Measurements from ENCODE around the gene CRISPLD2. TPM values are rescaled to one million over a fixed set of nuclear protein-coding genes. Genes with fewer than 3 reads are reported as not detected.

Gene CRISPLD2
- total RNA-seq, 1 experiment from 2014 or later, result 9.4 TPM

DNA sequence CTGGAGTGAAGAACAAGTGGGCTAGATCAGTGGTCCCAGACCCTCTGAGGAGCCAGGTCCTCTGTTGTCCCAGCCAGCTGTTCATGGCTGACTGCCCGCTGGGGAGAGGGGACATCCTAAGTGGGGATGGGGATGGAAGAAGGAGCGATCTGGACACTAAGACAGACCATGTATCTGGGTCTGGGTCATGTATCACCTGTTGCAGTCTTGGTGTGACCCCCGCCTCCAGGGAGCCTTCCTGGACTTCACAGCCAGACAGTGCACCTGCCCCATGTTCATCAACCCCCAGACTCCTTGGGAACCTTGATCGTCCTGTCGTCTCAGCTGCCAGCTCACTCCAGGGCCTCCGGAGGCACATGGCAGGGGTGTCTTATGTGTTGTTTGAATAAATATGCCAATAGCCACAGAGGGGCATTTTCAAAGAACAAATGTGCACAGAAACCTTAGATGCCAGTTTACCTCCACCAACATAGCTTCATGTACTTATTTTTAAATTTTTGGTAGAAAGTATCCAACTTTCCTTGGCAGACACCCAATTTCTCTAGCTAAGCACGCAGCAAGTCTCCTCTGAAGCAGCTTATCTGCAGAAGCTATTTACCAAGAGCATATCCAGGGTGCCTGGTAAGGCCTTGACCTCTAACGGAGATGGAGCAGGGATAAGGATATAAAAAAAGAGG, 43.2 kb downstream of the CRISPLD2 start:
- POLR2A ChIA-PET, result no interaction called here
- H3K27me3 Mint-ChIP-seq (ENCODE audit: low read depth), result no peaks in the 10 kb centered on the region
- ATAC-seq (no peak), DNase-seq (ENCODE audit: low spot score) (no peak)
- H3K36me3 Mint-ChIP-seq, result peaks cover 32% of the 10 kb centered on the region
- peaks cover 24% of the 10 kb centered on the region for H3K9me3 Mint-ChIP-seq
- no peak overlapping the region for H3K27ac Mint-ChIP-seq
- CTCF ChIA-PET, result no interaction called here
- H3K4me1 Mint-ChIP-seq, result peaks cover 3% of the 10 kb centered on the region; the same call in 1 of the 2 replicates
- H3K4me3 Mint-ChIP-seq, result no peak overlapping the region
- TF ChIP-seq USF2 (CRISPR knock-in tag; IDR thresholded peaks at IDR 0.05), result no peak
- no peak for TF ChIP-seq ZNF396 (CRISPR knock-in tag; IDR thresholded peaks at IDR 0.05; ENCODE audit: borderline replicate concordance)
- no peak for TF ChIP-seq TCF7 (CRISPR knock-in tag; IDR thresholded peaks at IDR 0.05; ENCODE audit: low read depth)
- TF ChIP-seq, protein P1, sequence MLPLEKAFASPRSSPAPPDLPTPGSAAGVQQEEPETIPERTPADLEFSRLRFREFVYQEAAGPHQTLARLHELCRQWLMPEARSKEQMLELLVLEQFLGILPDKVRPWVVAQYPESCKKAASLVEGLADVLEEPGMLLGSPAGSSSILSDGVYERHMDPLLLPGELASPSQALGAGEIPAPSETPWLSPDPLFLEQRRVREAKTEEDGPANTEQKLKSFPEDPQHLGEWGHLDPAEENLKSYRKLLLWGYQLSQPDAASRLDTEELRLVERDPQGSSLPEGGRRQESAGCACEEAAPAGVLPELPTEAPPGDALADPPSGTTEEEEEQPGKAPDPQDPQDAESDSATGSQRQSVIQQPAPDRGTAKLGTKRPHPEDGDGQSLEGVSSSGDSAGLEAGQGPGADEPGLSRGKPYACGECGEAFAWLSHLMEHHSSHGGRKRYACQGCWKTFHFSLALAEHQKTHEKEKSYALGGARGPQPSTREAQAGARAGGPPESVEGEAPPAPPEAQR (CRISPR knock-in tag; IDR thresholded peaks at IDR 0.05), result no peak
- TF ChIP-seq MLX (CRISPR knock-in tag; IDR thresholded peaks at IDR 0.05), result no peak
- TF ChIP-seq FOXP1 (CRISPR knock-in tag; IDR thresholded peaks at IDR 0.05; ENCODE audit: borderline replicate concordance), result no peak
- TF ChIP-seq JAZF1 (CRISPR knock-in tag; IDR thresholded peaks at IDR 0.05), result no peak
- TF ChIP-seq SMAD4 (CRISPR knock-in tag; IDR thresholded peaks at IDR 0.05), result no peak
- TF ChIP-seq ZNF416 (CRISPR knock-in tag; IDR thresholded peaks at IDR 0.05), result no peak
- TF ChIP-seq OVOL2 (CRISPR knock-in tag; IDR thresholded peaks at IDR 0.05; ENCODE audit: borderline replicate concordance), result no peak
- TF ChIP-seq ZNF671 (CRISPR knock-in tag; IDR thresholded peaks at IDR 0.05), result no peak
- no peak for TF ChIP-seq RORB (CRISPR knock-in tag; IDR thresholded peaks at IDR 0.05)
- no peak for TF ChIP-seq E2F4 (CRISPR knock-in tag; IDR thresholded peaks at IDR 0.05; ENCODE audit: borderline replicate concordance, low read depth)
- no peak for TF ChIP-seq GTF2I (CRISPR knock-in tag; conservative IDR thresholded peaks at IDR 0.05)
- TF ChIP-seq ATF1 (CRISPR knock-in tag; IDR thresholded peaks at IDR 0.05), result no peak
- TF ChIP-seq NFE2L1 (CRISPR knock-in tag; IDR thresholded peaks at IDR 0.05), result no peak
- TF ChIP-seq FOXK1 (CRISPR knock-in tag; IDR thresholded peaks at IDR 0.05), result no peak

DNA sequence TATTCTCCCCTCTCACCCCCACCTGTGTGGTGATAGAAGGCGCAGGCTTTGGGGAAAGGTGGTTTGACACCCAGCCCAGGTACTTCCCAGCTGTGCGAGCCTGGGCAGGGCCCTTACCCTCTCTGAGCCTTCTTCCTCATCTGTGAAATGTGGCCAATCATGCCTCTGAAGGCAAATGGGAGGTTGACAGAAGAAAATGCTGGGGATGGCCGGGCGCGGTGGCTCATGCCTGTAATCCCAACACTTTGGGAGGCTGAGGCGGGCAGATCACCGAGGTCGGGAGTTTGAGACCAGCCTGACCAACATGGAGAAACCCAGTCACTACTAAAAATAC, 43.7 kb downstream of the CRISPLD2 start:
- POLR2A ChIA-PET, result no interaction called here
- Mint-ChIP-seq H3K4me3 (no peak overlapping the region), H3K36me3 (peaks cover 29% of the 10 kb centered on the region), H3K27ac (no peak overlapping the region), H3K4me1 (peaks cover 6% of the 10 kb centered on the region; the same call in 1 of the 2 replicates), H3K9me3 (peaks cover 24% of the 10 kb centered on the region), H3K27me3 (ENCODE audit: low read depth) (no peaks in the 10 kb centered on the region)
- DNase-seq (ENCODE audit: low spot score), result no peak
- ATAC-seq, result no peak
- CTCF ChIA-PET, result interaction anchor here (0.6 kb wide), 1 partner anchor 19 kb away, joined by 4 read pairs; no protein-coding TSS in a partner anchor
- TF ChIP-seq HMGXB4 (CRISPR knock-in tag; IDR thresholded peaks at IDR 0.05), result no peak
- TF ChIP-seq TCF7 (CRISPR knock-in tag; IDR thresholded peaks at IDR 0.05; ENCODE audit: low read depth), result no peak
- TF ChIP-seq, protein P2, sequence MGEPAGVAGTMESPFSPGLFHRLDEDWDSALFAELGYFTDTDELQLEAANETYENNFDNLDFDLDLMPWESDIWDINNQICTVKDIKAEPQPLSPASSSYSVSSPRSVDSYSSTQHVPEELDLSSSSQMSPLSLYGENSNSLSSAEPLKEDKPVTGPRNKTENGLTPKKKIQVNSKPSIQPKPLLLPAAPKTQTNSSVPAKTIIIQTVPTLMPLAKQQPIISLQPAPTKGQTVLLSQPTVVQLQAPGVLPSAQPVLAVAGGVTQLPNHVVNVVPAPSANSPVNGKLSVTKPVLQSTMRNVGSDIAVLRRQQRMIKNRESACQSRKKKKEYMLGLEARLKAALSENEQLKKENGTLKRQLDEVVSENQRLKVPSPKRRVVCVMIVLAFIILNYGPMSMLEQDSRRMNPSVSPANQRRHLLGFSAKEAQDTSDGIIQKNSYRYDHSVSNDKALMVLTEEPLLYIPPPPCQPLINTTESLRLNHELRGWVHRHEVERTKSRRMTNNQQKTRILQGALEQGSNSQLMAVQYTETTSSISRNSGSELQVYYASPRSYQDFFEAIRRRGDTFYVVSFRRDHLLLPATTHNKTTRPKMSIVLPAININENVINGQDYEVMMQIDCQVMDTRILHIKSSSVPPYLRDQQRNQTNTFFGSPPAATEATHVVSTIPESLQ (CRISPR knock-in tag; IDR thresholded peaks at IDR 0.05), result no peak
- TF ChIP-seq CBFB (CRISPR knock-in tag; IDR thresholded peaks at IDR 0.05; ENCODE audit: low read depth), result no peak
- no peak for TF ChIP-seq ESRRA (CRISPR knock-in tag; IDR thresholded peaks at IDR 0.05; ENCODE audit: borderline replicate concordance)
- no peak for TF ChIP-seq STAT6 (CRISPR knock-in tag; conservative IDR thresholded peaks at IDR 0.05; ENCODE audit: low read depth)
- TF ChIP-seq OVOL2 (CRISPR knock-in tag; IDR thresholded peaks at IDR 0.05; ENCODE audit: borderline replicate concordance), result no peak
- no peak for TF ChIP-seq GABPB1 (CRISPR knock-in tag; IDR thresholded peaks at IDR 0.05)

Measured in WTC11 (cell line).